Raji (cell line): ENCODE data around the gene SFXN2.

Experiments
- POLR2A ChIP-seq: IDR thresholded peaks from 2 replicates; pipeline ENCODE4 v1.6.1; 2011; ENCODE audit warnings: low read depth, low read length, control low read depth; ENCODE audit not compliant: insufficient read depth

SFXN2 gene

GRCh38 chr10:102732661-102733060 lies 18.2 kb downstream of the SFXN2 start:
- no peak for TF ChIP-seq POLR2A

DNA sequence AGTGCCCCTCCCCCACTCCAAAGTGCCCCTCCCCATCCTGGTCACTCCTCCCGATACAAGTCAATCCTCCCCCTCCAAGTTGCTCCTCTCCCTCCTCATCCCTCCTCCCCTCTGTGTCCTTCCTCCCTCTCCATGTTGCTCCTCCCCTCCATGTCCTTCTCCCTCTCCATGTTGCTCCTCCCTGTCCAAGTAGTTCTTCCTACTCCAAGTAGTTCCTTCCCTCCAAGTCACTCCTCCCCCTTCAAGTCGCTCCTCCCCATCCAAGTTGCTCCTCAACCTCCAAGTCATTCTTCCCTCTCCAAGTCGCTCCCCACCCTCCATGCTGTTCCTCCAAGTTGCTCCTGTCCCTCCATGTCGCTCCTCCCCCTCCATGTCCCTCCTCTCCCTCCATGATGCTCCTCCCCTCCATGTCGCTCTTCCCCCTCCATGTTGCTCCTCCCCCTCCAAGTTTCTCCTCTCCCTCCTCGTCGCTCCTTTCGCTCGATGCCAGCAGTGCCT lies 20.7 kb downstream of the SFXN2 start:
- TF ChIP-seq POLR2A, result no peak

DNA sequence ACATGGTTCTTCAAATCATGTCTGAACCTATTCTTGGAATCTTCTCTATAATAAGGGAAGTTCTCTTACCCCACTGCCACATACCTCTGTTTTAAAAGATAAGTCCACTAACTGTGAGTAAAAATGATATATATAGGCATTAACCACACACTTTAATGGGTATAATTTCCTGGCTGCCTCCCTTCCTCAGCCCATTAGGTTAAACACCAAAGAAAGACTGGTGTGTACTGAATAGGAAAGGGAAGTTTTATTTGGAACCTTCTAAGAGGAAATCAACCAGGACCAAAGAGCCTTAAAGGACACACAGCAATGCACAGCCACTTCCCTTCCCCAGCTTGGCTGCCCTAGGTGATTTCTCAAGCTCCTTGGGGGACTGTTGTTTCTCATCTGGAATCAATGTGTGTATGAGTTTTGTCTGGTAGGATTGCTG lies 24.3 kb downstream of the SFXN2 start:
- no peak for TF ChIP-seq POLR2A

DNA sequence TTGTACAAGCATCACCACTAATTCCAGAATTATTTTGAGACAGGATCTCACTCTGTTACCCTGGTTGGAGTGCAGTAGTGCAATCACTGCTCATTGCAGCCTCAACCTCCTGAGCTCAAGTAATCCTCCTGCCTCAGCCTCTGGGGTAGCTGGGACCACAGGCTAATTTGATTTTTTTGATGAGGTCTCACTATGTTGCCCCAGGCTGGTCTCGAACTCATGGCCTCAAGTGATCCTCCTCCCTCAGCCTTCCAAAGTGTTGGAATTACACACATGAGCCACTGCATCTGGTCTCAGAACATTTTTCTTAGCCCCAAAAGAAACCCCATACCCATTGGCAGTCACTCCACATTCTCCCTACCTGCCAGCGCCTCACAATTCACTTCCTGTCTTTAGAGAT lies 25.8 kb downstream of the SFXN2 start:
- TF ChIP-seq POLR2A, result no peak

GRCh38 chr10:102741726-102742237 lies 27.3 kb downstream of the SFXN2 start:
- TF ChIP-seq POLR2A, result no peak

- TF ChIP-seq POLR2A, result no peak; the same call in 1 of the 2 replicates
Observed at GRCh38 chr10:102743078-102743587, 28.7 kb downstream of the SFXN2 start.

- TF ChIP-seq POLR2A, result peak; percentile 81
Observed at GRCh38 chr10:102743588-102744373, 29.3 kb downstream of the SFXN2 start, which contains the start of gene WBP1L. Gene WBP1L (plus strand): TSS chr10:102743948. CDS start chr10:102744054, 106 bp downstream.

- TF ChIP-seq POLR2A, result no peak; the same call in 1 of the 2 replicates
Observed at GRCh38 chr10:102744374-102745051, 30.1 kb downstream of the SFXN2 start.

- TF ChIP-seq POLR2A, result no peak
Observed at GRCh38 chr10:102745157-102745556, 30.7 kb downstream of the SFXN2 start.

DNA sequence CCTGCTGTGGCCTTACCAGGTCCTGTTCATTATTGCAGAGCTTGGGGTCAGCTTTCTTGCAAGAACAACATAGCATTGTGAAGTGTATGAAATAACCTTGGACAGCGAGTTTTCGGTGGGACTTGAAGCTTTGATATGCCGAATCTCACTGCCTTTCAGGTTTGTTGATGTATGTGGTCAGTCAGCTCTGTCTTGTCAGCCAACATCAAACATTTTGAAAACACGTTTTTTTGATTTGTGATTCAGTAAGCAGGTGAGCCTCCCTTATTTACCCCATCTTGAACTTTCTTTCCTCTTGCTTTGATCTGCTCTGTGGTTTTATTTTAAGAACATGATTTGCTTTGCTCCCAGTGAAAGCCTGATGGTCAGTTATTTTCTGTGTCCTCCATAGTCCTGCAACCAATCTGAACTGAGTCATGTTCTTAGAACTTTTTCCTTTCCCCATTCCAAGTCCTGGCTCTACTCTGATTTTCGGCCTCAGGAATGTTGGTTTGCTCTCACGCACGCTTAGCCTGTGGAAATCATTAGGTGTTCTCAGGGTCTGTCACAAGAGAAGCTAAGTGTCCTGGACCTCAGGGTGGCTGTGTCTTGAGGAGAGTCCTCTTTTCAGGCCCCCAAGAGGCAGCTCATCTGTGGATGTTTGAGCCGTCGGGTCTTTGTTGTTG lies 38.0 kb downstream of the SFXN2 start:
- no peak for TF ChIP-seq POLR2A

DNA sequence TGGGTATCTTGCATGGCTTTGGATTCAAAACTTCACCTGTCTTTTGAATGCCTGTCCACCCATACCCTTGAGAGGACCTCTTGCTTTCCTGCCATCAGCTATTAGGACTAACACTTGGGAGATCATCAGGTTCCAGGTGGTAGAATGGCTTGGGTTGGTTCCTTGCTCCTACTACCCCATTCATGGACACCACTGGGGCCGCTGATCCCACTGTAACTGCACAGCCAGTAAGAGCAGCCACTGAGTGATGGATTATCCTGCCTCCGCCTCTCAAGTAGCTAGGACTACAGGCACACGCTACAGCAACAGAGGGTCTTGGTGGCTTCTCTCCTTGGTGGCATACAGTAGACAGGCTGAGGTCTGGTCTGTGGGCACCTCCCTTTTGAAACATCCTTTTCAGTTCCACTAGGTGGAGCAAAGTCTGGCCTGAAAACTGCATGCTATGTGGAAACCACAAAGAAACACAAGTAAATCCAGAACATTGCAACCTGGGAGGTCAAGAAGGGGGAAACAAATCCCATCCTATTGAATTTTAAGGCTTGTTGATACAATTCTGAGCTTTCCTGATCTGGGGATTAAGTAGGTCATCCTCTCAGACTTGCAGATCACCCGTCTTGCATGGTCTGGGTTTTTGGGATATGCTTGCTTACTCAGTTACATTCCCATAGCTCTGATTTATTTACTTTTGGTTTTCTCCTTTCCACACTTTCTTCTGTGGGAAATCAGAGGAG lies 38.7 kb downstream of the SFXN2 start:
- no peak for TF ChIP-seq POLR2A

GRCh38 chr10:102753718-102754117 lies 39.3 kb downstream of the SFXN2 start:
- TF ChIP-seq POLR2A, result no peak

- TF ChIP-seq POLR2A, result no peak
Observed at GRCh38 chr10:102757323-102757722, 42.9 kb downstream of the SFXN2 start.

DNA sequence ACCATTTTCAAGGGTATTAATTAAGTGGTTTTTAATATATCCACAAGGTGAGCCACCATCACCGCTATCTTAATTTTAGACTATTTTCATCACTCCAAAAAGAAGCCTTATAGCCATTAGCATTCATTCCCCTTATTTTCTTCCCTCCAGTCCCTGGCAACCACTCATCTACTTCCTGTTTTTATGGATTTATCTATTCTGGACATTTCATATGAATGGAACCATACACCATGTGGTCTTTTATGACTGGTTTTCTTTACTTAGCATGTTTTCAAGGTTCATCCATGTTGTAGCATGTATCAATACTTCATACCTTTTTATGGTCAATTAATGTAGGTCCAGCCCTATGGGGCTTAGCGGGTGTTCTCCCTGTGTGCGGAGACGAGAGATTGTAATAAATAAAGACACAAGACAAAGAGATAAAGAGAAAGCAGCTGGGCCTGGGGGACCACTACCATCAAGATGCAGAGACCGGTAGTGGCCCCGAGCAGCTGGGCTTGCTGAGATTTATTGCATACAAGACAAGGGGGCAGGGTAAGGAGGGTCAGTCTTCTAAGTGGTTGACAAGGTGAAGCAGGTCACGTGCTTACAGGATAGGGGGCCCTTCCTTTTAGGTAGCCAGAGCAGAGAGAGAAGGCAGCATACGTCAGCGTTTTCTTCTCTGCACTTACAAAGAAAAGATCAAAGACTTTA lies 44.0 kb downstream of the SFXN2 start:
- no peak for TF ChIP-seq POLR2A
